ENCODE data around the gene EVX2. TPM values are rescaled to one million over a fixed set of nuclear protein-coding genes. Genes with fewer than 3 reads are reported as not detected.

Gene EVX2
- total RNA-seq, 1 experiment from 2014 or later = not detected

DNA sequence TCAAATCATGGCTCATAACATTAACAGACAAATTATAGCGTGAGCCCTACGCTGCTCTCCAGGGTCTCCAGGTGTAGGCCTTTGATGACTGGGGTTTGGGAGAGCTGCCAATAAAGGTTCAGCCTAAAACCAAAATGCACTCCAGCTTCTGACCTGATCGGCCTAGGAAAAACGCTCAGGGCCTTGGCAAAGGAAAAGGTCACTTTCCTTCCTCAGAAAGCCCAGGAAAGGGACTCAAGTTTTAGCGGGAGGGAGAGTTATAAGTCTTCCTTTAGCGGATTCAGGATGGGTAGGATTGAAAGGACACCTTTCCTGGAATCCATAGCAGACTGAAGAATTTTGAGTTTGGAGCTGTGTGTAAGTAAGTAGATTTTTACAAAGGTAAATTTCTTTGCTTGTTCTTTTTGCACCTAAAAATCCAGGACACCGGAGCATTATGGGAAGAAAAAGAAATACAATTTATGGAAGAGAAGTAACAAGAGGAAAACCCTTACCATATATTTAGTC lies 8.8 kb downstream of the EVX2 start:
- no peaks in the 10 kb centered on the region for H3K4me1 Mint-ChIP-seq (ENCODE audit: insufficient read depth, unreplicated experiment)
- POLR2A ChIA-PET = no interaction called here
- no peak overlapping the region for H3K27ac Mint-ChIP-seq (ENCODE audit: low read depth, unreplicated experiment)
- no peak for DNase-seq (ENCODE audit: unreplicated experiment)
- intact Hi-C loops (cut with micrococcal nuclease) = no loop called here
- BruUV-seq (replicated peaks) = no TSS peak
- TF ChIP-seq, protein P1, sequence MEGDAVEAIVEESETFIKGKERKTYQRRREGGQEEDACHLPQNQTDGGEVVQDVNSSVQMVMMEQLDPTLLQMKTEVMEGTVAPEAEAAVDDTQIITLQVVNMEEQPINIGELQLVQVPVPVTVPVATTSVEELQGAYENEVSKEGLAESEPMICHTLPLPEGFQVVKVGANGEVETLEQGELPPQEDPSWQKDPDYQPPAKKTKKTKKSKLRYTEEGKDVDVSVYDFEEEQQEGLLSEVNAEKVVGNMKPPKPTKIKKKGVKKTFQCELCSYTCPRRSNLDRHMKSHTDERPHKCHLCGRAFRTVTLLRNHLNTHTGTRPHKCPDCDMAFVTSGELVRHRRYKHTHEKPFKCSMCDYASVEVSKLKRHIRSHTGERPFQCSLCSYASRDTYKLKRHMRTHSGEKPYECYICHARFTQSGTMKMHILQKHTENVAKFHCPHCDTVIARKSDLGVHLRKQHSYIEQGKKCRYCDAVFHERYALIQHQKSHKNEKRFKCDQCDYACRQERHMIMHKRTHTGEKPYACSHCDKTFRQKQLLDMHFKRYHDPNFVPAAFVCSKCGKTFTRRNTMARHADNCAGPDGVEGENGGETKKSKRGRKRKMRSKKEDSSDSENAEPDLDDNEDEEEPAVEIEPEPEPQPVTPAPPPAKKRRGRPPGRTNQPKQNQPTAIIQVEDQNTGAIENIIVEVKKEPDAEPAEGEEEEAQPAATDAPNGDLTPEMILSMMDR (IDR thresholded peaks at IDR 0.05; ENCODE audit: unreplicated experiment) = no peak
- no peak overlapping the region for H3K4me3 Mint-ChIP-seq (ENCODE audit: unreplicated experiment)
- H3K9me3 Mint-ChIP-seq (ENCODE audit: unreplicated experiment) = peaks cover 5% of the 10 kb centered on the region
- no peaks in the 10 kb centered on the region for H3K36me3 Mint-ChIP-seq (ENCODE audit: insufficient read depth, unreplicated experiment)
- peaks cover 87% of the 10 kb centered on the region for H3K27me3 Mint-ChIP-seq (ENCODE audit: insufficient read depth, unreplicated experiment)
- CTCF ChIA-PET = interaction anchor here (0.5 to 2.7 kb wide), 5 partner anchors 9 to 710 kb away, joined by 3 to 8 read pairs (median 4); no protein-coding TSS in a partner anchor

DNA sequence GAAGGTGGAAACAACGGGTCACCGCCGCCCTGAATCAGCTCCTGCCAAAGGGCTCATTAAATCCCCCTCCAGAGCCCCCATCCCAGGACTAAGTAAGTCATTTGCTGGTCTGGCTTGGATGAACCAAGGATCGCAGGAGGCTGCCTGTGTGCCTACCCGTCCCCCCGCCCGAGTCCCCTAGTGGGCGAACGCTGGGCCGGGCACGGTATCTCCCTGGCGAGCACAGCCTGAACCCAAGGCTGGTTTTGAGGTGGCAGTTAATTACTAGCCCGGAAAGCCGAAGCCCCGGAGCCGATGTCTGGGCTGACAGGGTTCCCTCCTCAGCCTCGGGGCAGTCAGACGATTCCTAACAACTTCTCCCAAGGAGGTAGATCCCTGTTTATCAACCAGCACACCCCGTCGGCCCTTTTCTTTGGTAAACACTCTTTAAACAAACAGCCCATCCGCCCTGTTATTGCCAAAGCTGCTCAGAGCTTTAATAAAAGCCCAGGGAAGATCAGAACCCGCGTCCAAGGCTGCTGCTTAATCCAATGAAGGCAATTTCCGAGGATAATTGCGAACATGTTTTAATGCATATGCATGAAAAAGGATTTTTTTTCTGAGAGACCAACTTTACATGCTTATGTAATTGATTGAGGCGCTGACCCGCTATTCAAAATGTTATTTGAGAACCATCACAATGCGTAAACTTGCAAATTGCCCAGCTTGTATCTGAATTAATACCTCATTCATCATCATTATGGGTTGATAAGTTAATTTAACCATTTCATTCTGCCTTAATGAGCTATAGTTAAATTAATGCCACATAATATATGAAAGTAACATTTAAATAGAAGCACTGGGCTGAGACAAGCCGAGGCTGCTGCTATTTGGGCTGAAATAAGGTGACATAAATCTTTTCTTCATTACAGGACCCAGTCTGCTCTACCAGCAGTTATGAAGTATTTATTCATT lies 10.5 kb downstream of the EVX2 start:
- Mint-ChIP-seq H3K27ac (ENCODE audit: low read depth, unreplicated experiment) (no peak overlapping the region), H3K4me1 (ENCODE audit: insufficient read depth, unreplicated experiment) (no peaks in the 10 kb centered on the region), H3K4me3 (ENCODE audit: unreplicated experiment) (no peak overlapping the region), H3K9me3 (ENCODE audit: unreplicated experiment) (no peaks in the 10 kb centered on the region), H3K27me3 (ENCODE audit: insufficient read depth, unreplicated experiment) (peaks cover 69% of the 10 kb centered on the region), H3K36me3 (ENCODE audit: insufficient read depth, unreplicated experiment) (no peaks in the 10 kb centered on the region)
- DNase-seq (ENCODE audit: unreplicated experiment) = no peak
- ChIA-PET CTCF (interaction anchor here (0.6 to 2.9 kb wide), 7 partner anchors 12 to 763 kb away, joined by 3 to 8 read pairs (median 3); no protein-coding TSS in a partner anchor), POLR2A (interaction anchor here (1.0 kb wide), 1 partner anchor 12 kb away, joined by 3 read pairs; no protein-coding TSS in a partner anchor)
- no TSS peak for BruUV-seq (replicated peaks)
- intact Hi-C loops (cut with micrococcal nuclease) = no loop called here
- TF ChIP-seq, protein P1 (IDR thresholded peaks at IDR 0.05; ENCODE audit: unreplicated experiment) = no peak

DNA sequence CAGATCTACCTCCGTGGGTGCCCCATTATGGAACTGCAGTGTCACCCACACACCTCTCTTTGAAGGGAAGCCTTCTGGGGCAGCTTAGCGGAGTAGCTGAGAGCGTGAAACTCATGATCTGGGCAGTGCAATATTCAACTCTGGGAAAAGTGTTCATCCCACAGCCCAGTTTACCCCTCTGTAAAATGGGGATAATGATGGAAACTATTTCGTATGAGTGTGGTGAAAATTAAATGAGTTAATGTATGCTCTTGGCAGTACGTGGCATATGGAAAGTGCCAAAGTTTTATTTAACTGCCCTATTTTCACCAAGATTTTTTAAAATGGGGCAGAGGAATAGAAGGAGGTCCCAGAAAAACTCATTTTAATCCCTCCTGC lies 11.5 kb downstream of the EVX2 start:
- CTCF ChIA-PET = interaction anchor here (0.5 to 2.9 kb wide), 3 partner anchors 13 to 705 kb away, joined by 3 to 8 read pairs (median 3); no protein-coding TSS in a partner anchor
- Mint-ChIP-seq H3K36me3 (ENCODE audit: insufficient read depth, unreplicated experiment) (no peaks in the 10 kb centered on the region), H3K27ac (ENCODE audit: low read depth, unreplicated experiment) (no peak overlapping the region), H3K9me3 (ENCODE audit: unreplicated experiment) (no peaks in the 10 kb centered on the region), H3K27me3 (ENCODE audit: insufficient read depth, unreplicated experiment) (peaks cover 65% of the 10 kb centered on the region), H3K4me1 (ENCODE audit: insufficient read depth, unreplicated experiment) (no peaks in the 10 kb centered on the region), H3K4me3 (ENCODE audit: unreplicated experiment) (no peak overlapping the region)
- intact Hi-C loops (cut with micrococcal nuclease) = no loop called here
- TF ChIP-seq, protein P1 (IDR thresholded peaks at IDR 0.05; ENCODE audit: unreplicated experiment) = no peak
- no TSS peak for BruUV-seq (replicated peaks)
- no peak for DNase-seq (ENCODE audit: unreplicated experiment)
- POLR2A ChIA-PET = no interaction called here
